Measurements from ENCODE around the gene MACROD2.

MACROD2 gene

DNA sequence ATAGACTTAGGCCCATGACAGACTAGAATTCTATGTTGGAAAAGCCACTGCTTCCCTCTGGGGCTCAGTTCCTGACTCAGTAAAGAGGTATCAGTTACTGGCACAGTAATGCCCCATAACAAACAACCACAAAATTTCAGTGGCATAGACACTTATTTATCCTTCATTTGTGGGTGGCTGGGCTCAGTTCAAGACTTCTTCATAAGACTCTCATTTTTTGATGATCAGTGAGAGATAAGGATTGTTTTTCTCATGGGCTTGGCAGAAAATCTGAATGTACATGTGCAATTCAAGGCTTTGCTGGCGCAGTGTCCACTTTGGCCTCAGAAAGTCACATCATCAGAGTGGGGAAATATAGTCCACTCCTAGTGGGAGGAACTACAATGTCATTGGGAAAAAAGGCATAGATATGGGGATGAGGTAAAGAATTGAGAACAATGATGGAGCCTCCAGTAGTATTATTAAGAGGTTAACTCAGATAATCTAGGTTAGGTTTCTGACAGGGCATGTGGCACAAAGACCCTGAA is 726.7 kb downstream of the MACROD2 start:
- DNase-seq = no peak

GRCh38 chr20:14723614-14724013 is 728.3 kb downstream of the MACROD2 start:
- no peak for DNase-seq

DNA sequence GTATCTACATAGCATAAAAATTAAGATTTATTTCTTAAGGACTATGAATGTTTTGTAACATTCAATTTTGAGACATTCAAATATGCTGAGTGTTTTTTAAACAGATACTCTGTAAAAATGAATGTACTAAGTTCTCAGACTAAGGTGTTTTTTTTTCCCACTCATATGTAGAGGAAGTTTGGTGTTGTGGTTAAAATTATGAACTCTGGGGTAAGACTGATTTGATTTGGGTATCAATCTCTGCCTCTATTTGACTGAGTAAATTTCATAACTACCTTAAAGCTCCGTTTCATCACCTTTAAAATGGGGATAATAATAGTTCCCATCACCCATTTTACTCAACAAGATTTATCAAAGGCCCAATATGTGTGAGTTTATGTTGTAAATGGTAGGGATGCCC is 728.7 kb downstream of the MACROD2 start:
- no peak for DNase-seq

GRCh38 chr20:14724468-14724867 is 729.2 kb downstream of the MACROD2 start:
- DNase-seq = no peak

GRCh38 chr20:14726591-14726990 is 731.3 kb downstream of the MACROD2 start:
- DNase-seq = no peak

DNA sequence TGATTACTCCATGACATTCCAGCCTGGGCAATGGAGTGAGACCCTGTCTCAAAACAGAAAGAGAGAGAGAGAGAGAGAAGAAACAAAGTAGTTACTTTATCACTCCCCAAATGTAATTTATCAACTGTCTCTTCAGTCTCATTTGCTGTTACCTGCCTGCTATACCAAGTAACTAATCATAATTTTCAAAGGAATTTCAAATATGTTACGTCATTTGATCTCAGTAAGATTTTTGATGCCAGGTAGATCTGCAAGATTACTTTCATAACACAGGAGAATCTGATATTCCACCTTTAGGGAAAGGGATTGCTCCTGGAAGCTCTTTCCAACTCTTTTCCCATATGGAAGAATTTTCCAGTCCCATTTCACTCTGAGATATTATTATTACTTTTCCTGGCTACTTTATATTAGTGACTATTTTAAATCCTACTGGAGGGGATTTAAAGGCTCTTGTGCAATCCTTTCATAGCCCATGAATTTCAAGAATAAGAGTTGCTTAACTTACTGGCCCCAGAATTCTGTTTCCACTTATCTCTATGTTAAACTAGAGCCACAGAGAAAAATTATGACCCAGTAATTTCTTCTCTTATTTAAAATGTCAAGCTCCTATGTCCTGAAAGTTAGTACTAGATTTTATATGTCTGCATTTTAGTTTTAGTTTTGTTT is 732.3 kb downstream of the MACROD2 start:
- DNase-seq = no peak

DNA sequence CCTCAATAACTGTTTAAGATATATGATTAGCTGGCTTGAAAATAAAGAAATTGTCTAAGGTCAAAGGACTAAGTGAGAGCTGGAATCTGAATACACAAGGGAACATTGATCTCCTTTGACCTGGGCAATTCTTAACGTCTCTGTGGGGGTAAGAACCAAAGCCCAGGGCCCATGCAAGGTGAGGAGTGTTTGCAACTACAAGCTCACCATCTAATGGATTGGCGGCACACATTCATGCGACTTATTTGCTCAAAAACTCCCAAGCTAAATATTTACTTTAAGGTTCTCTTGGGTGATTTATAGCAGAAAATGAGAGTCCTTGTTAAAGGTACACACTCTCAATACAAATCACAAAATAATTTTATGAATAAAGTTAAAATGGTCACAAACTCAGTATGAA is 734.1 kb downstream of the MACROD2 start:
- DNase-seq = no peak

GRCh38 chr20:14732343-14732742 is 737.0 kb downstream of the MACROD2 start:
- DNase-seq = no peak

DNA sequence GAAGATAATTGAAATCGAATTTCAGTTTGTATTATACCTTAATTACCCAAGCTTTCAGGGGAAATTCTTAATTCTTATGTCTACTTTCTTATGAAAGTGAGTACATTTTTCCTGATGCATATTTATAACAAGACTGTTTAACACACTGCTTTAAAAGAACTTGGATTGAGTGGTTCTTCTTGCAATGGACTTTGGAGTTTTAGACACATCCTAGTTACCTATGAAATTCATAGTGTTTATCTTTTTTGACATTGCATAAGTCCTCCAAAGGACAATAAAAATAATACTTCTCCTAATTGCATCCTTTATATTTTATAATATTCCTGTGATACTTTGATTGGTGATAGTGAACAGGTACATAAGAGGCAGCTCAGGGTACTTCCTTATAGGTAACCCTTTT is 737.7 kb downstream of the MACROD2 start:
- no peak for DNase-seq

GRCh38 chr20:14740380-14740779 is 745.1 kb downstream of the MACROD2 start:
- DNase-seq = no peak

- no peak for DNase-seq
Observed at GRCh38 chr20:14741616-14742015, 746.3 kb downstream of the MACROD2 start.

DNA sequence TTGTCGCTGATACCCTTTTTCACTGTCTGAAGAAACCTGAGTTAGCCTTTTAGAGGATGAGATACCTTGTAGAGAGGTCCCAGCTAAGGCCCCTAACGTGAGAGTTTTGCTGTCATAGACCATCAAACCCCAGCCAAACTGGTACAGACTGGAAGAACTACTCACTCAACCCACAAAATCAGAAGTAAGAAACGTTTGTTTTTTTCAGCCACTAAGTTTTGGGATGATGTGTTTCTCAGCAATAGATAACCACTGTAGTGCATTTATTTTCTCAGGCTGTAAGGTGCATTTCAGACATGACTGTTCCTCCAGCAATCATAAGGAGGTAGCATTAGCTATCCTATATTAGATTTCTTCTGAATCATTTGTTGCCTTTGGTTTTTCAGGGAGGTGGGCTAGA is 749.4 kb downstream of the MACROD2 start:
- DNase-seq = no peak

GRCh38 chr20:14745830-14746229 is 750.5 kb downstream of the MACROD2 start:
- DNase-seq = no peak

GRCh38 chr20:14751191-14751590 is 755.9 kb downstream of the MACROD2 start:
- no peak for DNase-seq

DNA sequence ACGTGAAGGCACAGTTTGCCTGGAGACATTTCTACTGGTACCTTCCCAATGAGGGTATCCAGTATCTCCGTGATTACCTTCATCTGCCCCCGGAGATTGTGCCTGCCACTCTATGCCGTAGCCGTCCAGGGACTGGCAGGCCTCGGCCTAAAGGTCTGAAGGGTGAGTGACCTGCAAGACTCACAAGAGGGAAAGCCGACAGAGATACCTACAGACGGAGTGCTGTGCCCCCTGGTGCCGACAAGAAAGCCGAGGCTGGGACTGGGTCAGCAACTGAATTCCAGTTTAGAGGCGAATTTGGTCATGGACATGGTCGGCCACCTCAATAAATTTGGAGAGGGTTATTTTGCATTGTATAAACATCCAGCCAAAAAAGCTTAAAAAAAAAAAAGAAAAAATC is 762.4 kb downstream of the MACROD2 start:
- no peak for DNase-seq

DNA sequence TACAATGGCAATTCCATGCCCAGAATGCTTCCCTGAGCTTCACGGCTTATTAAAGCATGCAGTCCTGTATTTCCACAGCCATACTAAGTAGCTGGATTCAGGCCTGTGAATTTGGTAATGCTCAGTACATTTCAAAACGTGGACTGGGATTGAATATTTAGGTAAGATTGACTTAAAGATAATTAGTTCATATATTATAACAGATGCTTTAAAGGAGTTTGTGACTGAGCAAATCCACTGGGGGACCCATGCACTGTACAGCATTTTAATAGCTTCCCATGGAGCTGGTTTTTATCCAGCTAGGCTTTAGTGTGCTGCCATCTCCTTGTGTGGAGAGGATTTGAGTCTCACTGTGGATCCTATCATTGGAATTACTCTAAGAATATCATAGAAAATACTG is 763.0 kb downstream of the MACROD2 start:
- no peak for DNase-seq

DNA sequence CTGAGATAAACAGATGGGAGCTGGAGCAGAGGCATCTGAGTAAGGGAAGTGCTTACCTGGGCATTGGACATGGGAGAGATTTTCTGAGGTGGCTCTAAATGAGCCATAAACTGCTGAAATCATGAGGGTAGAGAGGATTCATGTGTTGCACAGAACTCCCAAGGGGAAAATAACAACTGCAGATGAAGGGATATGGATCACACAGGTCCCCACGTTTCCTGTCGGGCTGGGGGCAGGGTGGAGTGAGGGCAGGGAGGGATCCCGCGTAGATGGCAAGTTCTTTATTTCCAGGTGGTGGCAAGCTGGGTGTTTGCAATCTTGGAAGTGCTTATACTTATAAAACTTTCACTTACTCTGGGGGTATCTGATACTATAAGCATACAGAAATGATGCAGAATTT is 764.7 kb downstream of the MACROD2 start:
- DNase-seq = no peak

DNA sequence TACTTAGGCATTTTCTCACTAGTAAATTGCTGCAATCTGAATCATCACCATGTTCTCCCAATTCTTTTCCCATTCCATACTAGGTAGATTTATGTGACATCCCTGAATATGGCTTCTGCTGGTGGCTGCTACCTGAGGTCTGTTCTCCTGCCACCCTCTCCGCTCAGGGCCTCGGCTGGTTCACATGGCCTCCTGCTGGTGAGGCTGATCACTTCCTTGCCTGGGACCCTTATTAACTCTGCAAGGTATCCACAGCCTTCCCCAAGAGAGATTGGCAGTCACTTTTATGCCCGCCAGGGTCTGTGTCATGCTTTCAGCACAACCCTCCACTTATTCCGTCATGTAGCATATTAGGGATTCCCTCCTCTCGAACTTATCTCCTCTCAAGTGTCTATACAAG is 766.6 kb downstream of the MACROD2 start:
- DNase-seq = no peak

DNA sequence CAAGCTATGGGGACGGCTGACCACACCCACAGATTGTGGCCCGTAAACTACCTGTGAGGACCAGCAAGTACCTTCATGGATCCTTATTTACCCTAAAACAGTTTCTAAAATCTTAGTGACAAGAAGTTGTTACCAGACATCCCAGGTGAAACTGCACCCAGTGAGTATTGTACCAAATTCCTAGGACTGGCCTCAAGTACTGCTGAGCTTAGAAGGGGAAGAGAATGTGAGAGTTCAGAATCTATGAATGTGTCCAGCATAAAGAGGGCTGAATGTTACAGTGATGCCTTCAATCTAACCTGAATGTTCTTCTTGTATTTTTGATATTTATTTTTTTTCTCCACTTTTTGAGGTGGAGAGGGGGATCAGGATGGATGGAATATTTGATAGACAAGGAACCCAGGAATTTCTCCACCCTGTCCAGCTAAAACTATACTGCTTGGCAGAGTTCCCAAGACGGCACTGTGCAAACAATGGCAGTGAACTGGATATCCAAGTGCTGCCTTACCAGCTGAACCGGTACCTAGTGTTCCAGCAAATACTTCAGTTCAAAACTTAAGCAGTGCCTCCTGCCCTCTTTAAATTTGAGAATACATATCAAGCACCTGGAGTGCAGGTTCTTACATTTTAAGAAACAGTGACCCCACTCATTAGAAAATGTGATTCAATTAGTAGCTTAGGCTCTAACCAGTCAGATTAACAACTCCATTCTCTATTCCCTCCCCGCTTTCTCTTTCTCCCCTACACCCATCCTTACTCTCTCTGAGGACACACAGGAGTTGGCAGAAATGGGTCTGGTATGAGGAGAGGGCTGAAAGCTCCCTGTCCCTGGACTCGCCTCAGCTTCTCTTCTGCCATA is 769.4 kb downstream of the MACROD2 start:
- no peak for DNase-seq

DNA sequence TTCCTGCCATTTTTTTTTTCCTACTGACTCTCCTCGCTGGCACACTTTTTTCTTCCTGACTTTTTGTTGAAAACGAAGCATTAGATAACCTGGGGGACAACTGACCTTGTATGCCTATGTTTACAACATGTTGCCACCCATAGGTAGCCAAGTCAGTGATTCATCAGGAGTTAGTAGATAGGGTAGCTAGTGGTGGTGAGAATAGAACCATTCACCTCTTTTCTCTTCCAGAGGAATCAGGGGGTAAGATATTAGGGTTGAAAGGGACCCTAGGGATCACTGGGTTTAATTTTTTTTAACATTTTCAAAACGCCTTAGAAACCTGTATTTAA is 770.0 kb downstream of the MACROD2 start:
- DNase-seq = no peak

DNA sequence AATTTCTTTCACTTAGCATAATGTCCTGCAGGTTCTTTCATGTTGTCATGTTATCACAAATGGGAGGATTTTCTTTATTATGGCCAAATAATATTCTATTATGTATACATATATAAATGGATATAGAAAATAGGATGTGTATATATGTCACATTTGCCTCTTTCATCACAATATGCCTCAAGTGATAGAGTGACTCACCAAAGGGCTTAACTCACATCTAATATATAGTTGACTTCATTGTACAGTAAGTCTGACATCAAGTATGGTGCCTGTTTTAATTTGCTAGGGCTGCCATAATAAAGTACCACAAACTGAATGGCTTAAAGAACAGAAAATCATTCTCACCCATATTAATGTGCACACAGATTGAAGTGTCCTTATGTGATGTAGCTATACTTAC is 778.2 kb downstream of the MACROD2 start:
- no peak for DNase-seq

- DNase-seq = no peak
Observed at GRCh38 chr20:14775778-14776177, 780.5 kb downstream of the MACROD2 start.

DNA sequence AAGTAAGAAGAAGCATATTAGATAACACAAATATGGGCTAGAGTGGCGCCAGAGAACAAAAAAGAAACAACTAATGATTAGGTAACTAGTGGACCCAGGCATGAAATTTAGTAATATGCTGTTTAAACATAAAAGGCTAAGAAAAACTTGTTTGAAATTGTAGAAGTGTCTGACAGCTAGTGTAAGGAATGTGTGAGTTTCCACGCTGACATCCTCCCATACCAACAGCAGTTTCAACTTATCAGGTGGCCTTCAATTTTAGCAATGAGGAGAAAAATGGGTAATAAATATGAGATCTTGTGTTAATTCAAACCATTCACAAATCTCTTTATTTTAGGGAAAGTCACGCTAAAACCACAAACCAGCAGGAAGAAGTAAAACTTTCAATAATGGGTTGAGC is 782.3 kb downstream of the MACROD2 start:
- no peak for DNase-seq

DNA sequence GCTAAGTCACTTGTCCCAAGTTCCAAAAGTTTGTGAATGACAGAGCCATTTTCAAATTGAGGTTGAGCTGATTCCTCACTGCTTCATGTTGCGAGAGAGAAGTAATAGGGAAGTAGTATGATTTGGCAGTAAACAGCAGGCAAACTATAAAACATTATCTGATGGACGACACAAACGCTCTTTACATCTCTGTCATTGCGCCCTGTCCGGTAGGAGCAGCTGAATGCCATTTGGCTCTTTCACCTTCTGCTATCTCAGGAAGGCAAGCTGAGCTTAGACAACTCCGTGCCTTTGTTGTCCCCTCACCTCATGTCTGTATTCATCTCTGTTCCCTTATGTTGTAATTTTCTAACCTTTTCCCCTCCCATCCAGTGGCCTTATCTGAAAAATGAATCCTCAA is 782.8 kb downstream of the MACROD2 start:
- no peak for DNase-seq
